Neural progenitor cell (in vitro differentiated cells): ENCODE results near the gene SPATA31C1. TPM values are rescaled to one million over a fixed set of nuclear protein-coding genes. Genes with fewer than 3 reads are reported as not detected.

Experiments used
- DNase-seq: peaks from one replicate; pipeline ENCODE4 v3.0.0-alpha.2; 2016; ENCODE audit warnings: low spot score
- H2AFZ ChIP-seq: fragments of 200-600 bp; sonication (generic); replicated peaks from 2 replicates; pipeline ENCODE4 v1.6.1; 2016; ENCODE audit warnings: antibody characterized with exemption
- H3F3A ChIP-seq: fragments of 200-600 bp; sonication (generic); 2 replicates; pipeline ENCODE4 v1.6.1; 2016; ENCODE audit warnings: antibody characterized with exemption, low read depth
- H3K27ac ChIP-seq: fragments of 200-600 bp; sonication (generic); 2 replicates; pipeline ENCODE4 v1.5.1; 2016; ENCODE audit warnings: mild to moderate bottlenecking
- H3K27me3 ChIP-seq: fragments of 200-600 bp; sonication (generic); 2 replicates; pipeline ENCODE4 v1.6.1; 2016; ENCODE audit warnings: mild to moderate bottlenecking, moderate library complexity
- H3K36me3 ChIP-seq: fragments of 200-600 bp; sonication (generic); 2 replicates; pipeline ENCODE4 v1.5.1; 2016
- H3K4me1 ChIP-seq: fragments of 200-600 bp; sonication (generic); 2 replicates; pipeline ENCODE4 v1.6.1; 2016; ENCODE audit warnings: mixed run types
- H3K4me2 ChIP-seq: fragments of 200-600 bp; sonication (generic); 2 replicates; pipeline ENCODE4 v1.6.1; 2016
- H3K4me3 ChIP-seq: fragments of 200-600 bp; sonication (generic); 2 replicates; pipeline ENCODE4 v1.5.1; 2016
- H3K79me2 ChIP-seq: fragments of 200-600 bp; sonication (generic); 2 replicates; pipeline ENCODE4 v1.6.1; 2016; ENCODE audit warnings: low read depth
- H3K9ac ChIP-seq: fragments of 200-600 bp; sonication (generic); 2 replicates; pipeline ENCODE4 v1.6.1; 2016
- H3K9me3 ChIP-seq: fragments of 200-600 bp; sonication (generic); 2 replicates; pipeline ENCODE4 v1.5.1; 2016; ENCODE audit warnings: low read depth
- H4K20me1 ChIP-seq: fragments of 200-600 bp; sonication (generic); 2 replicates; pipeline ENCODE4 v1.6.1; 2016; ENCODE audit warnings: low read depth
- H3K27ac Mint-ChIP-seq: 3 replicates; pipeline ENCODE4 v1.8.0; 2021; ENCODE audit warnings: mixed read lengths
- H3K27me3 Mint-ChIP-seq: 2 replicates; pipeline ENCODE4 v1.8.0; 2022; ENCODE audit warnings: low read depth, mild to moderate bottlenecking, inconsistent platforms, moderate library complexity, mixed read lengths; ENCODE audit not compliant: insufficient read depth
- H3K36me3 Mint-ChIP-seq: 3 replicates; pipeline ENCODE4 v1.8.0; 2021; ENCODE audit warnings: mixed read lengths
- H3K4me1 Mint-ChIP-seq: 3 replicates; pipeline ENCODE4 v1.8.0; 2021; ENCODE audit warnings: mixed read lengths
- H3K4me3 Mint-ChIP-seq: 3 replicates; pipeline ENCODE4 v1.8.0; 2021; ENCODE audit warnings: mild to moderate bottlenecking, moderate library complexity, mixed read lengths
- H3K9me3 Mint-ChIP-seq: 3 replicates; pipeline ENCODE4 v1.8.0; 2020; ENCODE audit warnings: mixed read lengths
- CTCF ChIP-seq: fragments of 200-600 bp; sonication (generic); IDR thresholded peaks from 2 replicates; pipeline ENCODE4 v1.5.1; 2017; ENCODE audit warnings: antibody characterized with exemption, mild to moderate bottlenecking
- EZH2 ChIP-seq: fragments of 200-600 bp; sonication (generic); IDR thresholded peaks from 2 replicates; pipeline ENCODE4 v1.6.1; 2017; ENCODE audit warnings: antibody characterized with exemption, mild to moderate bottlenecking, moderate library complexity
- EZH2phosphoT487 ChIP-seq: fragments of 200-600 bp; sonication (generic); IDR thresholded peaks from 2 replicates; pipeline ENCODE4 v1.6.1; 2017; ENCODE audit warnings: antibody characterized with exemption
- total RNA-seq: library from RNA; depleted of rRNA; stranded (reverse); fragments of >200 nt; gene quantifications from 2 replicates; pipeline ENCODE4 v1.2.3, GENCODE V29; 2015; ENCODE audit warnings: low replicate concordance

Gene SPATA31C1
- total RNA-seq, 1 donor from 2014 or later: not detected

GRCh38 chr9:87871425-87872078 lies 46.2 kb upstream of the SPATA31C1 start:
- peak overlapping the region; percentile 81 for H3K27ac Mint-ChIP-seq
- H4K20me1 ChIP-seq: no peaks in the 10 kb centered on the region
- no peak overlapping the region for H3K4me3 ChIP-seq
- no peaks in the 10 kb centered on the region for H3K36me3 ChIP-seq
- H3K4me1 ChIP-seq: no peaks in the 10 kb centered on the region
- no peak for DNase-seq
- no peak overlapping the region for H3K27ac ChIP-seq
- H3K9ac ChIP-seq: no peak overlapping the region
- peaks cover 15% of the 10 kb centered on the region for H3K27me3 Mint-ChIP-seq
- H3K4me3 Mint-ChIP-seq: no peak overlapping the region
- H3K4me2 ChIP-seq: no peak overlapping the region
- H3K4me1 Mint-ChIP-seq: peaks cover 14% of the 10 kb centered on the region
- TF ChIP-seq EZH2 (no peak), CTCF (no peak), EZH2phosphoT487 (no peak)
- no peaks in the 10 kb centered on the region for H3K27me3 ChIP-seq
- H3K9me3 Mint-ChIP-seq: peaks cover 5% of the 10 kb centered on the region
- no peaks in the 10 kb centered on the region for H3K36me3 Mint-ChIP-seq
- H3K79me2 ChIP-seq: no peaks in the 10 kb centered on the region
- H3F3A ChIP-seq: no peaks in the 10 kb centered on the region
- no peak overlapping the region for H2AFZ ChIP-seq
- no peaks in the 10 kb centered on the region for H3K9me3 ChIP-seq

GRCh38 chr9:87872079-87872624 lies 45.6 kb upstream of the SPATA31C1 start:
- no peak overlapping the region for H3K4me2 ChIP-seq
- H3K4me1 ChIP-seq: no peaks in the 10 kb centered on the region
- Mint-ChIP-seq H3K27me3 (peaks cover 17% of the 10 kb centered on the region), H3K9me3 (peaks cover 7% of the 10 kb centered on the region), H3K4me1 (peaks cover 14% of the 10 kb centered on the region), H3K27ac (no peak overlapping the region), H3K4me3 (no peak overlapping the region), H3K36me3 (no peaks in the 10 kb centered on the region)
- no peak overlapping the region for H2AFZ ChIP-seq
- no peak overlapping the region for H3K9ac ChIP-seq
- no peaks in the 10 kb centered on the region for H3K36me3 ChIP-seq
- no peak for DNase-seq
- TF ChIP-seq CTCF (no peak), EZH2 (no peak), EZH2phosphoT487 (no peak)
- H3K79me2 ChIP-seq: no peaks in the 10 kb centered on the region
- H4K20me1 ChIP-seq: no peaks in the 10 kb centered on the region
- no peaks in the 10 kb centered on the region for H3F3A ChIP-seq
- H3K27ac ChIP-seq: no peak overlapping the region
- H3K4me3 ChIP-seq: no peak overlapping the region
- no peaks in the 10 kb centered on the region for H3K9me3 ChIP-seq
- H3K27me3 ChIP-seq: no peaks in the 10 kb centered on the region

- H3K27me3 ChIP-seq: no peaks in the 10 kb centered on the region
- H3K4me3 ChIP-seq: no peak overlapping the region
- no peaks in the 10 kb centered on the region for H3K4me1 ChIP-seq
- no peaks in the 10 kb centered on the region for H3K79me2 ChIP-seq
- no peak overlapping the region for H3K27ac ChIP-seq
- peaks cover 17% of the 10 kb centered on the region for H3K27me3 Mint-ChIP-seq
- H3K9me3 Mint-ChIP-seq: peaks cover 9% of the 10 kb centered on the region
- no peaks in the 10 kb centered on the region for H3F3A ChIP-seq
- no peak overlapping the region for H3K27ac Mint-ChIP-seq
- TF ChIP-seq EZH2: no peak
- TF ChIP-seq EZH2phosphoT487: no peak
- no peak for TF ChIP-seq CTCF
- H2AFZ ChIP-seq: no peak overlapping the region
- no peaks in the 10 kb centered on the region for H3K36me3 ChIP-seq
- H3K9me3 ChIP-seq: no peaks in the 10 kb centered on the region
- no peak overlapping the region for H3K9ac ChIP-seq
- H3K4me1 Mint-ChIP-seq: peaks cover 14% of the 10 kb centered on the region
- no peak for DNase-seq
- no peak overlapping the region for H3K4me3 Mint-ChIP-seq
- no peaks in the 10 kb centered on the region for H3K36me3 Mint-ChIP-seq
- H4K20me1 ChIP-seq: no peaks in the 10 kb centered on the region
- no peak overlapping the region for H3K4me2 ChIP-seq
Observed at GRCh38 chr9:87873607-87874303, 44.0 kb upstream of the SPATA31C1 start.
